Gastroesophageal sphincter (tissue), 4 donors: ENCODE results near the gene B4GALT5. TPM values are rescaled to one million over a fixed set of nuclear protein-coding genes. Genes with fewer than 3 reads are reported as not detected.
"Not testable (repeated sequence)": the region's sequence is repeated elsewhere in the genome, so short reads cannot be mapped to it uniquely, and the experiment has no call there.

Experiments used
- ATAC-seq: fragments of 150-250 bp; one replicate; pipeline ENCODE4 v1.9.1; 2016; ENCODE audit warnings: mild to moderate bottlenecking, moderate library complexity
- H3K27ac ChIP-seq, 4 donors: fragments of 200-600 bp; sonication (generic) in 3 of 4; 1 replicate in 3 of 4; 2 replicates in 1 of 4; pipeline ENCODE4 v1.5.1; 2016 to 2019
- H3K27me3 ChIP-seq: fragments of 200-600 bp; sonication (generic); one replicate; pipeline ENCODE4 v1.5.1; 2019
- H3K36me3 ChIP-seq, 2 donors: fragments of 200-600 bp; sonication (generic); one replicate each; pipeline ENCODE4 v1.5.1; 2019; ENCODE audit warnings: control low read depth in 1 of 2
- H3K4me1 ChIP-seq, 3 donors: fragments of 200-600 bp; sonication (generic); 1 replicate in 2 of 3; 2 replicates in 1 of 3; pipeline ENCODE4 v1.5.1; 2016 to 2019; ENCODE audit warnings: control low read depth in 2 of 3
- H3K4me3 ChIP-seq, 2 donors: fragments of 200-600 bp; sonication (generic); one replicate each; pipeline ENCODE4 v1.5.1; 2019; ENCODE audit warnings: mild to moderate bottlenecking in 1 of 2, moderate library complexity in 1 of 2
- H3K9me3 ChIP-seq, 3 donors: fragments of 200-600 bp; sonication (generic); one replicate each; pipeline ENCODE4 v1.5.1; 2017 to 2019; ENCODE audit warnings: control low read depth in 2 of 3
- EP300 ChIP-seq: sonication (generic); formaldehyde crosslinking; IDR thresholded peaks from one replicate; pipeline ENCODE4 v1.6.1; 2017; ENCODE audit warnings: antibody characterized with exemption, mild to moderate bottlenecking
- POLR2A ChIP-seq, 2 donors: fragments of 450-650 bp; IDR thresholded peaks; one replicate each; pipeline ENCODE4 v1.6.1; 2017; ENCODE audit warnings: antibody characterized with exemption in 2 of 2, mild to moderate bottlenecking in 2 of 2, moderate library complexity in 1 of 2
- POLR2AphosphoS5 ChIP-seq: sonication (generic); formaldehyde crosslinking; IDR thresholded peaks from one replicate; pipeline ENCODE4 v1.6.1; 2017; ENCODE audit warnings: antibody characterized with exemption
- WGBS, 2 donors: methylation state at CpG; one replicate each; pipeline ENCODE4 v1.1.5; 2018; ENCODE audit warnings: low coverage in 1 of 2; 5-methylcytosine and 5-hydroxymethylcytosine counted together
- total RNA-seq, 4 donors: library from RNA; depleted of rRNA; stranded (reverse); fragments of >200 nt; gene quantifications; one replicate each; pipeline ENCODE4 v1.1.0, GENCODE V29; 2016
- TF ChIP-seq, protein P1 (sequence below), 4 experiments: fragments of 200-600 bp in 2 of 4; fragments of 450-650 bp in 2 of 4; sonication (generic) in 1 of 4; IDR thresholded peaks; one replicate each; pipeline ENCODE4 v1.5.1; 2017 to 2019; ENCODE audit warnings: antibody characterized with exemption in 4 of 4, mild to moderate bottlenecking in 2 of 4, moderate library complexity in 2 of 4

Gene B4GALT5
- total RNA-seq, 4 donors from 2014 or later, result 20.2 to 35.6 (median 28.8) TPM

DNA sequence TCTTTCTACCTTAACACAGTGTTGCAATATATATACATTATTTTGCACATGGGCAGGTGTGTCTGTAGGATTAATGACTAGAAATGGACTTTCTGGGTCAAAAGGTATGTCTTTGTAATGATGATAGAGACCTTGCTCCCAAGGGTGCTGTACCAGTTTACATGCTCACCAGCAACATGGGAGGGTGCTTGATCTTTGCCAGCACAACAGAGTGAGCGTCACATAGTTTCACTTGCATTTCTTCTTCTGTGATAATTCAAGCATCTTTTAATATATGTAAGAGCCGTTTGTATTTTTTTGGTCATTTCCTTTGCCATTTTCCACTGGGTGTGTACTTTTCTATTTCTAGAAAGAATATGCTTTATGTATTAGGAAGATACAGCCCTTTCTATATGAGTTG lies 23.6 kb upstream of the B4GALT5 start:
- TF ChIP-seq, protein P1, sequence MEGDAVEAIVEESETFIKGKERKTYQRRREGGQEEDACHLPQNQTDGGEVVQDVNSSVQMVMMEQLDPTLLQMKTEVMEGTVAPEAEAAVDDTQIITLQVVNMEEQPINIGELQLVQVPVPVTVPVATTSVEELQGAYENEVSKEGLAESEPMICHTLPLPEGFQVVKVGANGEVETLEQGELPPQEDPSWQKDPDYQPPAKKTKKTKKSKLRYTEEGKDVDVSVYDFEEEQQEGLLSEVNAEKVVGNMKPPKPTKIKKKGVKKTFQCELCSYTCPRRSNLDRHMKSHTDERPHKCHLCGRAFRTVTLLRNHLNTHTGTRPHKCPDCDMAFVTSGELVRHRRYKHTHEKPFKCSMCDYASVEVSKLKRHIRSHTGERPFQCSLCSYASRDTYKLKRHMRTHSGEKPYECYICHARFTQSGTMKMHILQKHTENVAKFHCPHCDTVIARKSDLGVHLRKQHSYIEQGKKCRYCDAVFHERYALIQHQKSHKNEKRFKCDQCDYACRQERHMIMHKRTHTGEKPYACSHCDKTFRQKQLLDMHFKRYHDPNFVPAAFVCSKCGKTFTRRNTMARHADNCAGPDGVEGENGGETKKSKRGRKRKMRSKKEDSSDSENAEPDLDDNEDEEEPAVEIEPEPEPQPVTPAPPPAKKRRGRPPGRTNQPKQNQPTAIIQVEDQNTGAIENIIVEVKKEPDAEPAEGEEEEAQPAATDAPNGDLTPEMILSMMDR (IDR thresholded peaks at IDR 0.05), result no peak
- TF ChIP-seq POLR2AphosphoS5 (no peak), EP300 (no peak)
- 53 to 75% methylated on average over 1 to 2 of the region's 2 CpGs for WGBS, 2 donors
- H3K4me3 ChIP-seq, result no peak overlapping the region
- no peaks in the 10 kb centered on the region for H3K27me3 ChIP-seq
- no peaks in the 10 kb centered on the region for H3K9me3 ChIP-seq
- no peaks in the 10 kb centered on the region for H3K4me1 ChIP-seq
- no peak overlapping the region for H3K27ac ChIP-seq
- H3K36me3 ChIP-seq, result no peaks in the 10 kb centered on the region
- ATAC-seq, result no peak

DNA sequence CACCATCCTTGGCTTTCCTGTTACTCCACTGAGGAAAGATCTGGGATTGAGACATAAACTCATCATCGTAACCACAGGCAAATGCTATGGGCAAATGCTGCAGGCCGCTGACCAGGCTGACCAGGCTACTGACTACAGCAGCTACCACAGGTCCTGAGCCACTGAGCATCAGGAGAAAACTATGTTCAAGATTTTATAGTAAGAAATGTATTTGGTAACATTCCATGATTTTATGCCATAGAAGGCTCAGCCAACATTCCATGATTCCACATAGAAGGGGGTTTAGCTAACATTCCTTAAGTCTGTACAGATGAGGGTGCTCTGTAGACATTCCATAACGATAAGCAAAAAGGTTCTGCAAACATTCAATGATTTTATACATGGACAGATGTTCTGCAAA lies 16.1 kb upstream of the B4GALT5 start:
- Histone ChIP-seq H3K36me3 (no peaks in the 10 kb centered on the region), H3K4me3 (no peak overlapping the region), H3K9me3 (no peaks in the 10 kb centered on the region), H3K4me1 (peaks cover 0 to 7% (median 0%) of the 10 kb centered on the region in 3 donors), H3K27me3 (no peaks in the 10 kb centered on the region), H3K27ac (no peak overlapping the region)
- 88 to 94% methylated on average over 2 to 3 of the region's 3 CpGs for WGBS, 2 donors
- TF ChIP-seq, protein P1 (IDR thresholded peaks at IDR 0.05), result no peak
- no peak for TF ChIP-seq POLR2AphosphoS5
- TF ChIP-seq POLR2A (IDR thresholded peaks at IDR 0.05), result no peak
- no peak for TF ChIP-seq EP300
- no peak for ATAC-seq

DNA sequence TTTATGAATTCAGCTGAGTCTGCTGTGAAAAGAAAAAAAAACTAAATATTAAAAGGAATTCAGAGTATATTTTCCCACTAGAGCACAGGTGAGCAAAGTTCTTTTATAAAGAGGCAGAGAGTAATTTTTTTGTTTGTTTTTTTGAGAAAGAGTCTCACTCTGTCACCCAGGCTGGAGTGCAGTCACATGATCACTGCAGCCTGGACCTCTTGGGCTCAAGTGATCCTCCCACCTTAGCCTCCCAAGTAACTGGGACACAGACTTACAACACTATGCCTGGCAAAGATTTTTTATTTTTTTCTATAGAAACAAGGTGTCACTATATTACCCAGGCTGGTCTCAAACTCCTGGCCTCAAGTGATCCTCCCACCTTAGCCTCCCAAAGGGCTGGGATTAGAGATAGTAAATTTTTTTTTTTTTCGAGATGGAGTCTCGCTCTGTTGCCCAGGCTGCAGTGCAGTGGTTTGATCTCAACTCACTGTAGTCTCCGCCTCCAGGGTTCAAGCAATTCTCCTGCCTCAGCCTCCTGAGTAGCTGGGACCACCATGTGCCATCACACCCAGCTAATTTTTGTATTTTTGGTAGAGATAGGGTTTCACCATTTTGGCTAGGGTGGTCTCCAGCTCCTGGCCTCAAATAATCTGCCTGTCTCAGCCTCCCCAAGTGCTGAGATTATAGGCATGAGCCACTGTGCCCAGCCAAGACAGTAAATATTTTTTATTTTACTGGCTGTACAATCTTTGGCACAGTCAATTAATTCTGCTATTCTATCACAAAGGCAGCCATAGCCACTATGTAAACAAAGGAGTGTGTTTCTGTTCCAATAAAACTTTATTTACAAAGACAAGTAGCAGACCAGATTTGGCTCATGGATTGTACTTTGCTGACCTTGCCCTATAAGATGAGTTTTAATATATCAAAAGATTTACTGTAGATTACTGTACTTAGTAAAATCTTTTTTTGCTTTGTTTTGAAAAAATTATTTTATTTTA lies 14.5 kb upstream of the B4GALT5 start:
- no peak for TF ChIP-seq POLR2AphosphoS5
- TF ChIP-seq, protein P1 (IDR thresholded peaks at IDR 0.05), result no peak
- no peak for TF ChIP-seq POLR2A (IDR thresholded peaks at IDR 0.05)
- TF ChIP-seq EP300, result no peak
- Histone ChIP-seq H3K9me3 (no peaks in the 10 kb centered on the region), H3K4me1 (peaks cover 0 to 7% (median 0%) of the 10 kb centered on the region in 3 donors), H3K36me3 (no peaks in the 10 kb centered on the region), H3K27ac (no peak overlapping the region), H3K27me3 (no peaks in the 10 kb centered on the region), H3K4me3 (no peak overlapping the region)
- no peak for ATAC-seq
- 94 to 100% methylated on average over 2 to 3 of the region's 3 CpGs for WGBS, 2 donors

DNA sequence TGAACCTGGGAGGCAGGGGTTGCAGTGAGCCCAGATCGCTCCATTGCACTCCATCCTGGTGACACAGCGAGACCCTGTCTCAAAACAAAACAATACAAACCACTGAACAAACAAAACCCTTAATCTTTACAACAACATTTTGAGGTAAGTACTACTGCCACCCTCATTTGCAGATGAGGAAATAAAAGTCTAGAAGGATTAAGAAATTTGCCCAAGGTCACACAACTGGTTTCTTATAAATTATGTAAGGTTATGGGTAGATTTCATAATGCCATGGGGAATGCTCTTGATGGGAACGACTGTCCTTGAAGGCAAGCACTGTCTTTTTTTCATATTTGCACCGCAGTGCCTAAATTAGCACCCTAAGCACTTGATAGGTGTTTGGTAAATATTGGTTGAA lies 13.8 kb upstream of the B4GALT5 start:
- H3K27me3 ChIP-seq, result no peaks in the 10 kb centered on the region
- ATAC-seq, result no peak
- H3K4me1 ChIP-seq, result peaks cover 0 to 7% (median 0%) of the 10 kb centered on the region in 3 donors
- H3K9me3 ChIP-seq, result no peaks in the 10 kb centered on the region
- no peak overlapping the region for H3K27ac ChIP-seq
- H3K36me3 ChIP-seq, result no peaks in the 10 kb centered on the region
- 23 to 82% methylated on average over 2 to 4 of the region's 4 CpGs for WGBS, 2 donors
- TF ChIP-seq POLR2A (IDR thresholded peaks at IDR 0.05), result no peak
- no peak for TF ChIP-seq EP300
- TF ChIP-seq, protein P1 (IDR thresholded peaks at IDR 0.05), result no peak
- H3K4me3 ChIP-seq, result no peak overlapping the region

DNA sequence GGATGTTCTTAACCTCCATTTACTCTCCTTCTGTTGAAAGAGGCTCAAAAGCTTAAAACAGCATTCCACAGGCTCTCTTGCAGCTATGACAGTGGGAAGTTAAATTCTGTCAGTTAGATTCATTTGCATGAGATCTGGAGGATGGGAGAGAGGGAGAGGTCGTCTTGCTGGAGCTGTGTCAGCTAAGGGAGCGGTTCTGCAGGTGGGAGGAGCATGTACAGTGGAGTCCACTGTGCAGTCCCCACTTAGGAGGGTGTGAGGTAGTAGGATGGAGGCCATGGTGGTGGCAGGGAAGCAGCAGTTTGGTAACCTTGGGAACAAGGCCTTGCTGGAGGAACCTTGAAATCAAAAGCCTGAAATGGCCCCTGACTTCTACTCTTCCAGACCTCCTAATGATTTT lies 12.0 kb upstream of the B4GALT5 start:
- Histone ChIP-seq H3K27me3 (no peaks in the 10 kb centered on the region), H3K9me3 (no peaks in the 10 kb centered on the region), H3K36me3 (no peaks in the 10 kb centered on the region), H3K27ac (peak overlapping the region in 2 of 4 donors; percentile 48 to 51), H3K4me3 (no peak overlapping the region), H3K4me1 (peaks cover 0 to 7% (median 0%) of the 10 kb centered on the region in 3 donors)
- no peak for ATAC-seq
- 63 to 77% methylated on average over 2 of the region's 2 CpGs for WGBS, 2 donors
- TF ChIP-seq, protein P1 (IDR thresholded peaks at IDR 0.05), result no peak
- TF ChIP-seq EP300 (no peak), POLR2A (IDR thresholded peaks at IDR 0.05) (no peak), POLR2AphosphoS5 (no peak)

DNA sequence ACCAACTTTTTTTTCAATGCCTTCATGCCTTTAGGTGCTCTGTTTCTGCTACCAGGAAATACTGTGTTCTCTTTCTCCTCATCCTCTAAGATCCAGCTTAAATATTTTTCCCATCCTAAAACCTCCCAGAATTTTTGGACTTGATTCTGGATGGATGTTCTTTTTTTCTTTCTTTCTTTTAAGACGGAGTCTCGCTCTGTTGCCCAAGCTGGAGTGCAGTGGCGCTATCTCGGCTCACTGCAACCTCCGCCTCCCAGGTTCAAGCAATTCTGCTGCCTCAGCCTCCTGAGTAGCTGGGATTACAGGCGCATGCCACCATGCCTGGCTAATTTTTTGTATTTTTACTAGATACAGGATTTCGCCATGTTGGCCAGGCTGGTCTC lies 11.5 kb upstream of the B4GALT5 start:
- H3K4me1 ChIP-seq, ATAC-seq, H3K36me3 ChIP-seq, H3K27me3 ChIP-seq, H3K4me3 ChIP-seq, H3K9me3 ChIP-seq: not testable (repeated sequence)
- 68 to 100% methylated on average over 1 to 5 of the region's 7 CpGs for WGBS, 2 donors
- peak overlapping the region in 3 of 4 donors; percentile 48 to 51 (median 50) for H3K27ac ChIP-seq
